ENCODE results near the gene XPO5. TPM values are rescaled to one million over a fixed set of nuclear protein-coding genes. Genes with fewer than 3 reads are reported as not detected.

Gene XPO5
- total RNA-seq, 1 experiment from 2014 or later = 97.8 TPM

GRCh38 chr6:43572015-43572414 is 3.8 kb downstream of the XPO5 start (continued):
- TF ChIP-seq ARID4B (CRISPR knock-in tag; IDR thresholded peaks at IDR 0.05; ENCODE audit: borderline replicate concordance) = no peak
- TF ChIP-seq FOXP1 (CRISPR knock-in tag; IDR thresholded peaks at IDR 0.05; ENCODE audit: borderline replicate concordance) = no peak
- no peak for TF ChIP-seq OVOL2 (CRISPR knock-in tag; IDR thresholded peaks at IDR 0.05; ENCODE audit: borderline replicate concordance)
- no peak for TF ChIP-seq ZNF138 (CRISPR knock-in tag; conservative IDR thresholded peaks at IDR 0.05)
- no peak for TF ChIP-seq ZNF512 (CRISPR knock-in tag; IDR thresholded peaks at IDR 0.05; ENCODE audit: borderline replicate concordance)
- no peak for TF ChIP-seq AFF4 (CRISPR knock-in tag; IDR thresholded peaks at IDR 0.05; ENCODE audit: borderline replicate concordance)

GRCh38 chr6:43570876-43571441 is 4.9 kb downstream of the XPO5 start:
- H3K4me3 Mint-ChIP-seq = no peak overlapping the region
- DNase-seq (ENCODE audit: low spot score) (no peak), ATAC-seq (no peak)
- ChIA-PET CTCF (interaction anchor here (0.5 kb wide), 1 partner anchor 38 kb away, joined by 3 read pairs; no protein-coding TSS in a partner anchor), POLR2A (no interaction called here)
- H3K27me3 Mint-ChIP-seq (ENCODE audit: low read depth) = no peaks in the 10 kb centered on the region
- H3K36me3 Mint-ChIP-seq = peaks cover 54% of the 10 kb centered on the region
- no peaks in the 10 kb centered on the region for H3K9me3 Mint-ChIP-seq
- no peak overlapping the region for H3K27ac Mint-ChIP-seq
- H3K4me1 Mint-ChIP-seq = peaks cover 5% of the 10 kb centered on the region; the same call in 1 of the 2 replicates
- TF ChIP-seq ATF1 (CRISPR knock-in tag; IDR thresholded peaks at IDR 0.05) (no peak), NR3C1 (CRISPR knock-in tag; conservative IDR thresholded peaks at IDR 0.05; ENCODE audit: low read depth) (no peak), TP53 (CRISPR knock-in tag; IDR thresholded peaks at IDR 0.05) (no peak), SMAD3 (CRISPR knock-in tag; IDR thresholded peaks at IDR 0.05; ENCODE audit: borderline replicate concordance) (no peak), FOXK1 (CRISPR knock-in tag; IDR thresholded peaks at IDR 0.05) (no peak), FOXJ3 (CRISPR knock-in tag; IDR thresholded peaks at IDR 0.05; ENCODE audit: borderline replicate concordance) (no peak), KAT7 (CRISPR knock-in tag; IDR thresholded peaks at IDR 0.05; ENCODE audit: borderline replicate concordance) (no peak), OVOL2 (CRISPR knock-in tag; IDR thresholded peaks at IDR 0.05; ENCODE audit: borderline replicate concordance) (no peak), ATF2 (CRISPR knock-in tag; IDR thresholded peaks at IDR 0.05; ENCODE audit: borderline replicate concordance, low read depth) (no peak), ZNF317 (CRISPR knock-in tag; IDR thresholded peaks at IDR 0.05; ENCODE audit: borderline replicate concordance, low read depth) (no peak), JAZF1 (CRISPR knock-in tag; IDR thresholded peaks at IDR 0.05) (no peak), ZNF425 (CRISPR knock-in tag; conservative IDR thresholded peaks at IDR 0.05) (no peak), ZNF121 (CRISPR knock-in tag; IDR thresholded peaks at IDR 0.05) (no peak), USF1 (CRISPR knock-in tag; IDR thresholded peaks at IDR 0.05) (no peak), SOX15 (CRISPR knock-in tag; IDR thresholded peaks at IDR 0.05) (no peak)

All from WTC11 (cell line).